ENCODE data around the gene HOXA9. TPM values are rescaled to one million over a fixed set of nuclear protein-coding genes. Genes with fewer than 3 reads are reported as not detected.

Gene HOXA9
- total RNA-seq, 2 experiments from 2014 or later, result not detected

- no peak for ATAC-seq
- DNase-seq, result no peak
- no peak for TF ChIP-seq CTCF (IDR thresholded peaks at IDR 0.05)
- ChIA-PET CTCF (interaction anchor here (0.9 kb wide), 1 partner anchor 543 kb away, joined by 3 read pairs; no protein-coding TSS in a partner anchor), POLR2A (no interaction called here)
- H3K9me3 Mint-ChIP-seq, result no peaks in the 10 kb centered on the region
- intact Hi-C loops (cut with micrococcal nuclease), result loop anchor here (5.0 to 10.0 kb wide), 2 partner anchors 36 to 721 kb away; partner anchors contain the start of gene HOXA9
- H3K27ac Mint-ChIP-seq, result no peak overlapping the region
- H3K4me3 Mint-ChIP-seq, result no peak overlapping the region
- peaks cover 85% of the 10 kb centered on the region for H3K27me3 Mint-ChIP-seq
- H3K4me1 Mint-ChIP-seq (ENCODE audit: low read depth), result peaks cover 32% of the 10 kb centered on the region
- H3K36me3 Mint-ChIP-seq (ENCODE audit: low read depth), result no peaks in the 10 kb centered on the region
These were observed 38.1 kb upstream of the HOXA9 start for GRCh38 chr7:27203365-27203953.

- no peak overlapping the region for H3K27ac Mint-ChIP-seq
- ChIA-PET CTCF (interaction anchor here (0.9 to 2.3 kb wide), 2 partner anchors 8 to 543 kb away, joined by 3 to 8 read pairs; no protein-coding TSS in a partner anchor), POLR2A (no interaction called here)
- peaks cover 37% of the 10 kb centered on the region for H3K4me1 Mint-ChIP-seq (ENCODE audit: low read depth)
- ATAC-seq (no peak), DNase-seq (no peak)
- no peak overlapping the region for H3K4me3 Mint-ChIP-seq
- H3K36me3 Mint-ChIP-seq (ENCODE audit: low read depth), result no peaks in the 10 kb centered on the region
- intact Hi-C loops (cut with micrococcal nuclease), result loop anchor here (5.0 to 10.0 kb wide), 2 partner anchors 35 to 722 kb away; partner anchors contain the start of gene HOXA9
- peaks cover 86% of the 10 kb centered on the region for H3K27me3 Mint-ChIP-seq
- no peak for TF ChIP-seq CTCF (IDR thresholded peaks at IDR 0.05)
- H3K9me3 Mint-ChIP-seq, result no peaks in the 10 kb centered on the region
These were observed 37.5 kb upstream of the HOXA9 start for GRCh38 chr7:27202862-27203134.

- ATAC-seq, result no peak
- no peak for TF ChIP-seq CTCF (IDR thresholded peaks at IDR 0.05)
- no peak overlapping the region for H3K4me3 Mint-ChIP-seq
- no peak for DNase-seq
- H3K4me1 Mint-ChIP-seq (ENCODE audit: low read depth), result peaks cover 37% of the 10 kb centered on the region
- peaks cover 86% of the 10 kb centered on the region for H3K27me3 Mint-ChIP-seq
- no peaks in the 10 kb centered on the region for H3K9me3 Mint-ChIP-seq
- intact Hi-C loops (cut with micrococcal nuclease), result loop anchor here (5.0 to 10.0 kb wide), 2 partner anchors 35 to 723 kb away; partner anchors contain the start of gene HOXA9
- H3K36me3 Mint-ChIP-seq (ENCODE audit: low read depth), result no peaks in the 10 kb centered on the region
- no peak overlapping the region for H3K27ac Mint-ChIP-seq
- CTCF ChIA-PET, result interaction anchor here (2.3 kb wide), 1 partner anchor 9 kb away, joined by 8 read pairs; no protein-coding TSS in a partner anchor
- POLR2A ChIA-PET, result no interaction called here
These were observed 36.9 kb upstream of the HOXA9 start for GRCh38 chr7:27202018-27202861.

- H3K27me3 Mint-ChIP-seq, result peaks cover 84% of the 10 kb centered on the region
- H3K4me3 Mint-ChIP-seq, result no peak overlapping the region
- CTCF ChIA-PET, result interaction anchor here (2.3 kb wide), 1 partner anchor 9 kb away, joined by 8 read pairs; no protein-coding TSS in a partner anchor
- POLR2A ChIA-PET, result interaction anchor here (0.5 kb wide), 1 partner anchor 219 kb away, joined by 3 read pairs; no protein-coding TSS in a partner anchor
- no peak for TF ChIP-seq CTCF (IDR thresholded peaks at IDR 0.05)
- no peak for DNase-seq
- ATAC-seq, result no peak
- no peaks in the 10 kb centered on the region for H3K9me3 Mint-ChIP-seq
- intact Hi-C loops (cut with micrococcal nuclease), result loop anchor here (5.0 to 10.0 kb wide), 2 partner anchors 34 to 723 kb away; partner anchors contain the start of gene HOXA9
- no peak overlapping the region for H3K27ac Mint-ChIP-seq
- H3K4me1 Mint-ChIP-seq (ENCODE audit: low read depth), result peaks cover 37% of the 10 kb centered on the region
- no peaks in the 10 kb centered on the region for H3K36me3 Mint-ChIP-seq (ENCODE audit: low read depth)
These were observed 36.3 kb upstream of the HOXA9 start for GRCh38 chr7:27201580-27202017.

Data from activated CD8-positive, alpha-beta T cell treated with anti-CD3 and anti-CD28 coated beads for 36 hours (primary cell).